NCI-H345 (cell line): ENCODE data around the gene HSD17B1.

ENCODE experiments used
- DNase-seq: peaks from one replicate; lab custom pipeline; 2025; lab: John Stamatoyannopoulos, UW

The HSD17B1 gene

DNA sequence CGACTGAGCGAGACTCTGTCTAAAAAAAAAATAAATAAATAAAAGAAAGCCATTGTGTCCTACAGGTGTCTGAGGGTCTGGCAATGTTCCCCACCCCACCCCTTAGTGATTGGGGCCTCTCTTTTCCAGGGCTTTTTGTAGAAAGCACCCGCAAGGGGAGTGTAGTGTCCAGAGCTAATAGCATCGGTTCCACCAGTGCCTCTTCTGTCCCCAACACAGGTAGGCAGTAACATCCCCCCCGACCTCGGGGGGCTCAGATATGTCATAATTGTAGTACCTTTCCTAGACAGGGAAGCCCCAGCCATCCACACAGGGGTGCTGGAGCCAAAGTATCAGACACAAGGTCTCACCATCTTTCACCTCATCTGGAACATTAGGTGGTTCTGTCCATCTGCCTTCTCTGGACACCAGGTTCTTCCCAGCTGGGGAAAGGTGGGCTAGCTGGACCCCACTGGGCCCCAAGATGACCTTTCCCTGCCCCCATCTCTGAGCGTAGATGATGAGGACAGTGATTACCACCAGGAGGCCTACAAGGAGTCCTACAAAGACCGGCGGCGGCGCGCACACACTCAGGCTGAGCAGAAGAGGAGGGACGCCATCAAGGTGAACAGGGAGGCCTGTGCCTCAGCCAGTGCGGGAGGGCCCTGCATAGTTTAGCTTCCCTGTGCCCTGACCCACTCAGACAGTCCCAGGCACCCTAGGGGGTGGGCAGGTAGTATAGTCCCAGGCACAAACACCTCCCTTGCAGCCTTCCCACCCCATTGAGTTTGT lies 15.8 kb downstream of the HSD17B1 start:
- no peak for DNase-seq

DNA sequence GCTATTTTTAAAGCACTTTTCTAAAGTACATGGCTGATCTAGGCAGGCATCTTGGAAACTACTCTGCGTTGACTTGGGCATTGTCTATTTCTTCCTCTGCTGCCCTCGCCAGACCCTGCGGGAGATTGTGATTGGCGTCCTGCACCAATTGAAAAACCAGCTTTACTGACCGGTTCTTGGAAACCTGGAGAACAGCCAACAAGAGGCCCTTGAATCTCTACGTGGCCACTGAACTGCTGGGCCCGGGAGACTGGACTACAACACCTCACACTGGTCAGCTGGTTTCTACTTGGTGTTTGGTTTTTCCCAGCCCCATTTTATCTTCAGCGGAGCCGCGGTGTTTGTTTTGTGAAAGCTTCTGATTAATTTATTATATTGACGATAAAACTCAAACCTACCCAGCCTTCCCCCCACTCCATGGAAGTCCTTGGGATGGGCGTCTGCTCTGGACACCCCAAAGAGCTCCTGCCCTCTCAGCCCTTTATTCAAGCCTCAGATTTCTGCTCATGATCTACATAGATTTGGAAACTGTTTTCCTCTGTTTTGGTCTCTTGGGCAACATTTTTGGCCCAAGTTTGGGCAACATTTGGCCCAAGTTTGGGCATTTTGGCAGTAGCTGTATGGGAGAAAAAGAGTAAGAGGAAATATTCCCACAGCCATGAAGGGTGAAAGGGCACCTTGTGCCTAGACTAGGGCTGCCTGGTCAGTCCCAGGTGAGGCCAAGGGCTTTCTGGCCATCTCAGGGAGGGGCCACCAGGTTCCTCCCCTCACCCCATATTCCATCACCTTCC lies 18.9 kb downstream of the HSD17B1 start:
- no peak for DNase-seq

DNA sequence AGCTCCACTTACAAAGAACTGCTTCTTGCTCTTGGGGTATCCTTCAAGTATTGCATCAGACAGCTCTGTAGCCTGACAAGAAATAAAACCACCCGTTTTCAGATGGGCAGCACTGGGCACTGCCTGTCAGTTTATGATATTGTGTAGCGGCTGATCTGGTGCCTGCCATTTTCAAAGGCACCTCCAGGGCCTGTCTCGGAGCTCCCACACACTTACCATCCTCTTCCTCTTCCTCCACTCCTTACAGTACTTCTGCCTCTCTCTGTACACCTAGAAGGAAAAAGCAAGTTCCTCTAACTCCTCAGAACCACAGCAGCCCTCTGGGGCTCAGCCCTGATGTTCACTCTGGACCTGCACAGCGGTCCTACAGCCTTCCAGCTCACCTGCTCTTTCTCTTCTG lies 20.4 kb downstream of the HSD17B1 start:
- DNase-seq = no peak

DNA sequence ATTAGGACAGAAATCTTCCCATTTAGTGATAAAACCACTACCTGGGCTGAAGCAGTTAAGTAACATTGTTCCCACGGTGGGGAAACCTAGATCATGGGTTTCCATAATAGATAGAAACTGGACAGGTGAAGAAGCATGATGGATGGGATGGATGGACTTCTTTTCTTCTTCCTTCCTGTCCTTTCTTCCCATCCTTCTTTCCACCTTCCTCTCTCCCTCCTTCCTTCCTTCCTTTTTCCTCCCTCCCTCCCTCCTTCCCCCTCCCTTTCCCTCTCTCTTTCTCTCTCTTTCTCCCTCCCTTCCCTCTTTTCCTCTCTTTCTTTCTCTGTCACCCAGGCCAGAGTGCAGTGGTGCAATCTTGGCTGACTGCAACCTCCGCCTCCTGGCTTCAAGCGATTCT lies 21.7 kb downstream of the HSD17B1 start:
- no peak for DNase-seq

DNA sequence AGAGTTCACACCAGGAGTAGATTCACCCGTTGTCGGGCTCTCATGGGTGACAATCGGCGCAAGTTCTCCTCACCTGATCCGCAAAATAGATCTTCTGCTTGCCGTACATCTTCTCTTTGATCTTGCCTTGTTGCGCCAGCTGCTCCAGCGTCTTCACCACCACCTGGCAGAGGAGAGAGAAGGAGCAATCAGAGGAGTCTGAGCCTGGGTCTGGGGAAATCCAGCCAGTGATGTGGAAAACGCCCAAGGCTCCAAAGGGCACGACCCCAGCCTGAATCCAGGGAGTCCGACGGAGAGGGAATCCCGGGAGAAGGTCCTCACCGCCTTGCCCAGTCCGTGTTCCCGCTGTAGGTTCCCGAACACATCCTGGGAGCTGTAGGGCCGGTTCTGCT lies 24.4 kb downstream of the HSD17B1 start:
- DNase-seq = no peak

DNA sequence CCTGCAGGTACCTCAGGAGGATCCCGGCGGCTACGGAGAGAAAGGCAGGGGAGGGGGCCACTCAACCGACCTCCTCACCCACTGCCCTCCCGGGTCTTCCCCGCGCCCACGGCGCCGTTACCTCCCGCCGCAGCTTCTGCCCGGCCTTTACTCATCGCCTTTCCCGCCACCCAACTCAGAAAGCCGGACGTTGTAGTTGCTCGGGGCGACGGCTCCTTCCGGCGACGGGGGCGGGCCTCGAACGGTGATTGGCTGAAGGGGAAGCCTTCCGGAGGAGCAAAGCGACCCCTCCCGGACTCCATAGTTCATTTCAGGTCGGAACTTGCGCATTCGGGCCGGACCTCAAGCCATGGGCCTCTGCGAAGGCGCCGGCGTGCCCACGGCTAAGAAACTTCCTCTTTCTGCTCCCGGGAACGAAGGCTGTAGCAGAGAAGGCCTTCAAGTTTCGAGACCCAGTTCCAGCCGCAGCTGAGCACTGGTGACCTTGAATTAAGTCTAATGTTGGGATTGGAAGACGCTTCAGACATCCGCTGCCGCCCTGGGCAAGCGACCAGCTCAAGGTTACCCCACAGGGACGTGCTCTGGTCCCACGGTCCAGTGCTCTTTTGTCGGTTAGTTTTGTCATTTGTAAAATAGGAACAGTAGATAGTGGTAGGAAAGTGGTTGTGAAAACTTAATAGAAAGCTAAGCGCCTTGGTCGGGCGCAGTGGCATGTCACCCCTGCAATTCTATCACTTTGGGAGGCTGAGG lies 25.0 kb downstream of the HSD17B1 start, which contains the start of gene PSMC3IP:
Gene PSMC3IP, minus strand, starts transcription at position 198 of the 750 bp plus-strand sequence. Its CDS starts 43 bp downstream, at position 155.
- DNase-seq = peak; percentile 93

DNA sequence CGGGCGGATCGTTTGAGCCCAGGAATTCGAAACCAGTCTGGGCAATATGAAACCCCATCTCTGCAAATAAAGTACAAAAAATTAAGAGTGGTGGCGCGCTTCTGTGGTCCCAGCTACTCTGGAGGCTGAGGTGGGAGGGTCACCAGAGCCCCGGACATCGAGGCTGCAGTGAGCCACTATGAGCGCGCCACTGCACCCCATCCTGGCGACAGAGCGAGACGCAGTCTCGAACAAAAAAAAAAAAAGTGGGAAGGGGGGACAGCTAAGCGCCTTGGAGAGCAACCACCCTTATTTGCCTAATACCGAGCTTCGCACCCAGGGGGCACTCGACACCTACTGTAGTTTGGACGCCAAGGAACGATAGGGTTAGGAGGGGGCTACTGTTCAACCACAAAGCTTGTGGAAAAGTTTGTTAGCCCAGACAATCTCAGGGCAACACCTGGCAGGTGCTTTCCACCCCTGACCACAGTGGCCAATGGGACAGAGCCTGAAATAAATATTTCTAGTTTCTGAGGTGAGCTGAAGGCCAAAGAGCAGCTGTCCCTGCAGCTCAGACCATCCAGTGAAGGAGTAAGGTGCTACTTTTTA lies 25.7 kb downstream of the HSD17B1 start:
- DNase-seq = peak; percentile 76

DNA sequence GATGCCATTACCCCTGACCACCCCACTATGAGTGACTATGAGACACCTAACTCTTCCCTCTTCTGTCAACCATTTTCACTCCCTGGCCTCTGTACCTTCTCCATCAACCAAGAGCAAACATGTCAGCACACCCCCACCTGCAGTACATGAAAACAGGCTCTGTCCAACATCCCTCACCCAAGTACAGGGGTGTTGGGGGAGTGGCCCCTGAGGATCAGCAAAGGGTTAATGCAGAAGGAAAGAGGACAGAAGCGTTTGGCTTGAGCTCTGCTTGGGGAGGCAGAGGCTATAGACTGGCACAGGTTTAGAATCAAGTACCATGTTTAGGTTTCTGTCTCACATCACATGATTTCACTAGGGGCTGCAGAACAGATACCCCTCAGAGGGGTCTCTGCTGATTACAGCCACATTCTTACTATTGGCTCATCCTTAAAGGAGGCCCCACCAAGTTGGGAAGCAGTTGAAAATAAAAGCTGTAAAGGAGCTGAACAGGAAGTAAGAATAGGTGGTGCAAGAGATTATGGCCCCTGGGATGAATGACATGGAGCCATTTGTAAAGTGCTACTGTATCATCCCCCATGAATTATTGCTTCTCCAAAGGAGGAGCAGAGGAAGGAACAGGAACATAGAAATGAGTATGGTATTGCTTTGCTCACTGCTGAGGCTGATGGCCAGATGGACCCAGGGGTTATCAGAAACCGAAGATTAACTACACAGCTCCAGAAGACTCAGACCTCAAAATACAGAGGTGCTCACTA lies 27.2 kb downstream of the HSD17B1 start:
- DNase-seq = no peak

DNA sequence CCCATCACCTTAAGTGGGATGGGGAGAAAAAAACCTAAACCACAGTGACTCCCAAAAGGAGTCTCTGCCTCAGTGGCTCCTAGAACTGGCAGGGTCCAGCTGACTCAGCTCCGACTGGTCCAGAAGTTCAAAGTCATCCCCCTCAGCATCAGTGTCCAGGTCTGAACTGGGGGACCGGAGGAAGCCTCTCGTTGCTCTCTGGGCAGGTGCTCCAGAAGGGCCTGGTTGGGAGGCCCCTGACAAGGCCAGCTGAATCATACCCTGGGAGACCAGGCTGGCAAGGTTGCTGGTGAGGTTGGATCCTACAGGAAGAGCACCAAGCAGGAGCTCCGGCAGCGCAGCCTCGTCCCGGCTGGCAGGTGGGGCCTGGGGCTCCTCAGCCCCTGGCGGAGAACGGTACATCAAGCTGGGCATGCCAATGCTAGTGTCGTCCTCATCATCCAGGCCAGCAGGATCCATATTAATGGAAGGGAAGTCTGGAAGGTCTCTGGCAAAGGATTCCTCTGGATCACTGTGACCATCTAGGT lies 29.1 kb downstream of the HSD17B1 start:
- DNase-seq = no peak

DNA sequence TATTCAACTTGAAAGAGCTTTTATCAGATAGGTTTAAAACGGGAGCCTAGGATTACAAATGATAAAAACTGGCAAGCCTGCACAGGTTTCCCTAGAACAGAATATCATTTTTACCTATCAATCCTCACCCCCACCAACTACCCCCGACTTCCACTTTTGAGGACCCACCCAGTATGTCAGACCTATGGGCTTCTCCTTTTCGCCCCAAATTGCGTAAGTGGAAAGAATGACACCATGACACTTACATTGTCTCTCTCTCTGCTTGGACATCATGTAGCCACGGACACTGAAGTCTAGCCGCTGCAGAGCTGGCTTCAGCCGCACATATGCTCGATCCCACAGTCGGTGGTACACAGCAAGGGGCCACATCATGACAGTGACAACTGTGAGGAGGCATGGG lies 32.2 kb downstream of the HSD17B1 start:
- no peak for DNase-seq

DNA sequence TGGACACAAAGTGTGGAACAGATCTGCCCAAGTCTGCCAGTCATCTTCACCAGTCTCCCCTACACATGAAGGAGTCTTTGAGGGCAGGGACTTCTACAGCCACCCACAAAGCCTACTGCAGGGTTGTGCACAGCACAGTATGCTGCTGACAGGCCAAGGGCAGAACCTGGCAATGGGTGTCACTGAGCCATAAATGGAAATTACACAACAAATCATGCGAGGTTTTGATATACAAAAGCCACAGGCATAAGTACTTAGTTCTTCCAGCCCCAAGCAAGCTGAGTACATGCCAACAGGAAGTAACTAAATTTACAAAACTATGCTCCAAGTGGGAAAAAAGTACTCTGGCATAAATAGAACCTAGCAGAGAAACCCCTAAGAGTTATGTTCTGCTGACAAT lies 32.6 kb downstream of the HSD17B1 start:
- DNase-seq = no peak

DNA sequence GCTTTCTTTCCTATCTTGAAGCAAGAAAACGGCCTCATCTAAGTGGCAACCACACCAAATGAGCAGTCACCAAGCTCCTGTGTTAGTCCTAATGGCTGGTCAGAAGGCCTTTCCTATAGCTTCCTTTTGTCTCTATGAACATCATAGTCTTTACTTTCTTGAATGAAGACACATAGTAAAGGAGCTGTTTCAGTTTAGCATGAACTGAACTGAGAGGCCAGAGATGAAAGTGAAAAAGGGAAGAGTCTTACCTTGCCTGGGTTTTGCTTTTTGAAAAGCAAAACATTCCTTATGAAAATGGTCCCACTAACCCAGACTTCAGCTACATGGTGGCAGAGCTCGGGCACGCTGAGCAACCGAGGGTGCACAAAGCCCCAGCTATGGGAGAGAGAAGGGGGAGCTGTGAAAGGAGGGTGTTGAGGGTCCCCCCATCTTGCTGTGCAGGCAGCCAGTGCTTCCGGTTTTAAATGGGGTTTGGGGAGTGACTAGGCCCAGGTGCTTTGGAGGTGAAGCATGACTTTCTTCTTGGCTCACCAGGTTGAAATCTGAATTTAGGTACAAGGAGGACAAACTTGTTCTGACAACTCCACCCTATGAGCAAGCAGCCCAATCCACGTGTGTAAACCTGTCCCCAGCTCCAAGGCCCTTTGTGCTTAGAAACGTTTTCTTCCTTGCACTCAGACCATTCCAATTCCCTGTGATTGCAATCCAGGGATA lies 33.9 kb downstream of the HSD17B1 start:
- no peak for DNase-seq

DNA sequence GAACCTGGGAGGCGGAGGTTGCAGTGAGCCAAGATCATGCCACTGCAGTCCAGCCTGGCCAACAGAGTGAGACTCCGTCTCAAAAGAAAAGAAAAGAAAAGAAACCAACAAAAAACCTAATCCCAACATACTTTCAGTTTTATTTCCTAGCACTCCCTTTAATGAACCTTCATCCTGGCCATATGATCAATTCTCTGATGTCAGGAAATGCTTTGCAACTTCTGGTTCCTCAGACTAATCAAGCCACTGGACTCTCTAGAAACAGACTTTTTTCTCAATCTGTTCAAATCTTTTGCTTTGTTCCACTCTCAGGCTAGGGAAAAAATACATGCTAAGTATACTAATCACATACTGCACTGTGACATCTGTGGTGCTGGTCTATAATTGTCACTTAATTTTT lies 38.2 kb downstream of the HSD17B1 start:
- DNase-seq = no peak

DNA sequence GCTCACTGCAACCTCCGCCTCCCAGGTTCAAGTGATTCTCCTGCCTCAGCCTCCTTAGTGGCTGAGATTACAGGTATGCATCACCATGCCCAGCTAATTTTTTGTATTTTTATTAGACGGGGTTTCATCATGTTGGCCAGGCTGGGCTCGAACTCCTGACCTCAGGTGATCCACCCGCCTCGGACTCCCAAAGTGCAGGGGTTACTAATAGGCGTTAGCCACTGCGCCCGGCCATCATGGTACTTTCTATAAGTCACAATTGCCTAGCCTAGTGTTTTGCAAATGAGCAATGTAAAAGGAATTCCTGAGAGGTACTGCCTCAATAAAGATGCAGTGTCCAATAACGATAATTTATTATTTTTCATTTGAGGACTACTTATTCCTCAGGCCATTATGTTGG lies 38.7 kb downstream of the HSD17B1 start:
- DNase-seq = no peak

DNA sequence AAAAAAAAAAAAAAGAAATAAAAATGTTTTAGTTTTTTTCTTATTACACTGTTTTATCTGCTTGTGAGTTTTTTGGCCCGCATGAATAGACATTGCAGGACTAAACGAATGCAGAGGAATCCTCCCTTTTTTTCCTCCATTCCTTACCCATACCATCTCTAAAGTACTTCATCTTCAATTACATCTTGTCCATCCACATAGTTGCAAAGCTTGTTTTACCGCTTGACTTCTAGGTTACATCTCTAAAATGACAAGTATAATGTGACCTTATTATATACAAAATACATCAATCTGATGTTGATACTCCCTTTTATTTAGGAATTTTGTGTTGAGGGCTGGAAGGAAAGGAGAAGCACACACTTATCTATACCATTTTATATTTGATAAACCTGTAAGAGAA lies 43.7 kb downstream of the HSD17B1 start:
- no peak for DNase-seq

DNA sequence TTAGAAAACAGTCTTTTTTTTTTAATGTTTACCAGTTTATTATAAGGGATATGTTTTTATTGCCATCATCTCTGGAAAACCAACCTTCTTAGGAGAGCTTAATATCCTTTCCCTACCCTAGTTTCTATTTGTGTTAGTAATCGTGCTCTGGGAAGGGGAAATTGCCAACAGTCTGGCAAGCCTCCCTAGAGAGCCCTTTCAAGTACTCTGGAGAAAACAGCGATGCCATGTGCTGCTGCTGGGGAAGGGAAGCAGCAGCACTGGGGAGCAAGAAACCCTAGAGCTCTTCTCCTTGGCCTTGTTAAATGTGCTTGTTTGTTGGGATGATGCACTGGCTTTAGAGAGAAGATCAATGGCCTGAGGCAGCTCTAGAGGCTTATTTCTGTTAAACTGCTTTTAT lies 46.2 kb downstream of the HSD17B1 start:
- DNase-seq = no peak

DNA sequence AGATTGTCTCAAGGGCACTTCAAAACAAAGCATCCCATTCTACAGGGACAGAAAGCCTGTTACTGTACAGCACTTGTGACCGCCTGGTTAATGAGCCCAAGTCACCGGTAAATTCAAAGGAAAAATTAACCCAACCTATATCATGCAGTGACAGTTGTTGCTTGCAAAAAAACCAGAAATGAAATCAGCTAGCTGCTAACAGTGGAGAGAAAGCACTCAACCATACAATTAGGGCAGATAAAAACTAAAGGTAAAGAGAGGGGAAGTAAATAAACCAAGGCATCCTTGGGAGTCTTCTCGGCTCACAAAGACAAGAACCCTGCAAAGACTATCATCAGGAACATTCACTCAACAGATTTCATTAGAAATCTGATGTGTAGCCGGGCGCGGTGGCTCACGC lies 50.6 kb downstream of the HSD17B1 start:
- DNase-seq = no peak
